ENCODE data around the gene FILIP1L.

DNA sequence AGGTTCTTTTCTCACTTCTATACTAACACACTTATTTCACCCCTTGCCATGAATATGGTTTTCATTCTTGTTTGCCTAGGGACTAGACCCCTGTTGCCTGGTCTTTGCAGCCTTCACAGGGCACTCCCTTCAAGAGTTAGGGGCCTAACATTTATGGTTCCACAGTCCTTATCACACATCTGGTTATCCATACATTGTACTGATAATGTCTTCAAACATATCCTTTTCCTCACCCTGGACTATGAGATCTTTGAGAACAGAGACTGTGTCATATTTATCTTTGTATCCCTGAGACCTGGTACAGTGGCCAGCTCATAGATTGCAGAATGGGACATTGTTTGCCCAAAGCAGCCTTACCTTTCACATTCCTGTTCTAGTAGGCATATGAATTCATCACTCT, 190.4 kb downstream of the FILIP1L start:
- TF ChIP-seq, protein P1, sequence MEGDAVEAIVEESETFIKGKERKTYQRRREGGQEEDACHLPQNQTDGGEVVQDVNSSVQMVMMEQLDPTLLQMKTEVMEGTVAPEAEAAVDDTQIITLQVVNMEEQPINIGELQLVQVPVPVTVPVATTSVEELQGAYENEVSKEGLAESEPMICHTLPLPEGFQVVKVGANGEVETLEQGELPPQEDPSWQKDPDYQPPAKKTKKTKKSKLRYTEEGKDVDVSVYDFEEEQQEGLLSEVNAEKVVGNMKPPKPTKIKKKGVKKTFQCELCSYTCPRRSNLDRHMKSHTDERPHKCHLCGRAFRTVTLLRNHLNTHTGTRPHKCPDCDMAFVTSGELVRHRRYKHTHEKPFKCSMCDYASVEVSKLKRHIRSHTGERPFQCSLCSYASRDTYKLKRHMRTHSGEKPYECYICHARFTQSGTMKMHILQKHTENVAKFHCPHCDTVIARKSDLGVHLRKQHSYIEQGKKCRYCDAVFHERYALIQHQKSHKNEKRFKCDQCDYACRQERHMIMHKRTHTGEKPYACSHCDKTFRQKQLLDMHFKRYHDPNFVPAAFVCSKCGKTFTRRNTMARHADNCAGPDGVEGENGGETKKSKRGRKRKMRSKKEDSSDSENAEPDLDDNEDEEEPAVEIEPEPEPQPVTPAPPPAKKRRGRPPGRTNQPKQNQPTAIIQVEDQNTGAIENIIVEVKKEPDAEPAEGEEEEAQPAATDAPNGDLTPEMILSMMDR (IDR thresholded peaks at IDR 0.05): no peak
- no peak for TF ChIP-seq POLR2A (IDR thresholded peaks at IDR 0.05)
- no peak for TF ChIP-seq EP300 (IDR thresholded peaks at IDR 0.05)
